HepG2 (cell line): ENCODE measurements around the gene SERPINB13. TPM values are rescaled to one million over a fixed set of nuclear protein-coding genes. Genes with fewer than 3 reads are reported as not detected.

ENCODE experiments used
- ATAC-seq: fragments of 200-7000 bp; cut with Tn5 transposase; 3 replicates; pipeline ENCODE4 v1.9.1; 2020; ENCODE audit warnings: mild to moderate bottlenecking, moderate library complexity
- BruUV-seq: library from RNA; stranded (reverse); fragments of 400-500 nt; replicated peaks from 2 replicates; lab custom pipeline; 2021; lab: Mats Ljungman, UMichigan
- CTCF ChIA-PET: fragments of 300-600 bp; formaldehyde crosslinking; extraction: SDS; loops from one replicate; lab custom pipeline; 2021; ENCODE audit warnings: low total read pairs, inconsistent platforms, low intra/inter-chr PET ratio; lab: Yijun Ruan, JAX
- POLR2A ChIA-PET: fragments of 350-600 bp; sonication (Branson Sonifier 250); formaldehyde crosslinking; loops from one replicate; lab custom pipeline; 2020; ENCODE audit warnings: antibody characterized with exemption, inconsistent platforms; lab: Yijun Ruan, JAX
- DNase-seq: peaks from one replicate; pipeline ENCODE4 v3.0.0-alpha.2; 2015; ENCODE audit warnings: low spot score
- FAIRE-seq: peaks from 3 replicates; lab custom pipeline; 2011; peaks lifted over from hg19 to GRCh38; lab: Jason Lieb, UNC
- H2AFZ ChIP-seq: one replicate; pipeline ENCODE4 v1.6.1; 2011; ENCODE audit warnings: low read length, inconsistent platforms
- H3K27ac ChIP-seq: fragments of 300-600 bp; 3 replicates; pipeline ENCODE4 v1.8.0; 2011; ENCODE audit warnings: mixed run types, mild to moderate bottlenecking, mixed read lengths, low read length, inconsistent platforms; ENCODE audit not compliant: insufficient read depth; ENCODE audit errors: extremely low read length
- H3K27me3 ChIP-seq, 2 experiments: fragments of 200-600 bp in 1 of 2; 2 replicates in 1 of 2; 3 replicates in 1 of 2; pipeline versions ENCODE4 v1.6.0 to v1.8.0; 2011; ENCODE audit warnings: low read length in 2 of 2, mild to moderate bottlenecking in 2 of 2, moderate library complexity in 2 of 2, inconsistent platforms in 1 of 2; ENCODE audit not compliant: insufficient read depth in 2 of 2, control insufficient read depth in 1 of 2
- H3K36me3 ChIP-seq, 2 experiments: fragments of 200-600 bp in 1 of 2; replicated peaks in 1 of 2; 2 replicates in 1 of 2; 3 replicates in 1 of 2; pipeline versions ENCODE4 v1.5.1 to v1.8.0; 2011; ENCODE audit warnings: low read length in 2 of 2, inconsistent platforms in 1 of 2; ENCODE audit not compliant: insufficient read depth in 2 of 2, control insufficient read depth in 1 of 2
- H3K4me1 ChIP-seq: 2 replicates; pipeline ENCODE4 v1.5.1; 2012; ENCODE audit warnings: low read length, inconsistent platforms; ENCODE audit not compliant: insufficient read depth
- H3K4me2 ChIP-seq: 2 replicates; pipeline ENCODE4 v1.6.0; 2011; ENCODE audit warnings: low read depth, low read length, inconsistent platforms
- H3K4me3 ChIP-seq, 3 experiments: fragments of 200-600 bp in 1 of 3; sonication (generic), shearing (Covaris generic) in 1 of 3; replicated peaks in 1 of 3; 2 replicates each; pipeline ENCODE4 v1.5.1; 2011 to 2016; ENCODE audit warnings: low read length in 3 of 3, inconsistent platforms in 2 of 3, low read depth in 2 of 3, mild to moderate bottlenecking in 2 of 3, control low read depth in 1 of 3, mixed read lengths in 1 of 3; ENCODE audit not compliant: insufficient read depth in 1 of 3
- H3K79me2 ChIP-seq: one replicate; pipeline ENCODE4 v1.6.1; 2011; ENCODE audit warnings: low read length, inconsistent platforms; ENCODE audit not compliant: insufficient read depth
- H3K9ac ChIP-seq: 2 replicates; pipeline ENCODE4 v1.6.0; 2011; ENCODE audit warnings: mild to moderate bottlenecking, low read depth, low read length, inconsistent platforms; ENCODE audit not compliant: insufficient read depth
- H3K9me3 ChIP-seq: 2 replicates; pipeline ENCODE4 v1.5.1; 2012; ENCODE audit warnings: mild to moderate bottlenecking, low read length
- H4K20me1 ChIP-seq: 2 replicates; pipeline ENCODE4 v1.6.0; 2011; ENCODE audit warnings: inconsistent platforms, mild to moderate bottlenecking, low read length, moderate library complexity; ENCODE audit not compliant: insufficient read depth
- ATF2 ChIP-seq: sonication (generic); formaldehyde crosslinking; IDR thresholded peaks from 2 replicates; pipeline ENCODE4 v1.4.0; 2020; ENCODE audit warnings: missing genetic modification reagents
- BRD4 ChIP-seq: sonication (generic); formaldehyde crosslinking; IDR thresholded peaks from 2 replicates; pipeline ENCODE4 v1.4.0; 2020; ENCODE audit warnings: missing genetic modification reagents
- CHD2 ChIP-seq: IDR thresholded peaks from 2 replicates; pipeline ENCODE4 v1.6.1; 2011; ENCODE audit warnings: low read depth, low read length, improper control_type of control experiment
- HDAC1 ChIP-seq: sonication (generic); formaldehyde crosslinking; IDR thresholded peaks from 2 replicates; pipeline ENCODE4 v1.5.1; 2020; ENCODE audit warnings: mild to moderate bottlenecking, missing genetic modification reagents
- KDM1A ChIP-seq: IDR thresholded peaks from 2 replicates; pipeline ENCODE4 v1.6.1; 2016; ENCODE audit warnings: missing compliant biosample characterization
- NFAT5 ChIP-seq: sonication (generic); formaldehyde crosslinking; IDR thresholded peaks from 2 replicates; pipeline ENCODE4 v1.4.0; 2020; ENCODE audit warnings: missing genetic modification reagents
- ZNF264 ChIP-seq: sonication (generic); formaldehyde crosslinking; IDR thresholded peaks from 2 replicates; pipeline ENCODE4 v1.4.0; 2020; ENCODE audit warnings: missing genetic modification reagents
- ZNF713 ChIP-seq: sonication (generic); formaldehyde crosslinking; IDR thresholded peaks from 2 replicates; pipeline ENCODE4 v1.4.0; 2020; ENCODE audit warnings: mild to moderate bottlenecking, missing genetic modification reagents
- WGBS: methylation state at CpG from one replicate; pipeline ENCODE4 v1.1.6; 2017; ENCODE audit warnings: low lambda C conversion rate; 5-methylcytosine and 5-hydroxymethylcytosine counted together
- in situ Hi-C: cut with HindIII; loops from 2 replicates; pipeline ENCODE4 v1.10.0; 2017; ENCODE audit warnings: low pct_unique_long_range_greater_than_20kb; ENCODE audit not compliant: extremely low pct_ligation_motif_present
- intact Hi-C: fragments of 100-400 bp; cut with micrococcal nuclease; formaldehyde crosslinking; loops from one replicate; pipeline ENCODE4 v1.10.0; 2022; ENCODE audit not compliant: unreplicated experiment
- polyA plus RNA-seq, 8 experiments: library from polyadenylated mRNA; depleted of rRNA in 3 of 8; stranded (reverse) in 7 of 8; unstranded in 1 of 8; fragments of >200 nt; fragmentation: Illumina TruSeq in 4 of 8; extraction: Trizol in 4 of 8; gene quantifications; 2 replicates each; pipeline versions ENCODE4 v1.2.1 to v1.2.3, GENCODE V29; 2011 to 2016; ENCODE audit warnings: low read depth in 4 of 8, missing spikeins in 1 of 8, mixed read lengths in 1 of 8; ENCODE audit not compliant: insufficient read depth in 1 of 8
- total RNA-seq, 5 experiments: library from RNA; depleted of rRNA; stranded (reverse); fragments of >200 nt; fragmentation: Illumina TruSeq; extraction: Trizol; gene quantifications; 2 replicates each; pipeline ENCODE4 v1.2.3, GENCODE V29; 2016; ENCODE audit warnings: low read depth in 1 of 5
- TF ChIP-seq, protein P1 (sequence below): sonication (generic); formaldehyde crosslinking; IDR thresholded peaks from 2 replicates; pipeline ENCODE4 v1.8.0; 2022; ENCODE audit warnings: missing genetic modification reagents, mild to moderate bottlenecking, inconsistent platforms, borderline replicate concordance

The SERPINB13 gene
- total and polyA plus RNA-seq, 2 of the 13 experiments (the other 11 are each of a cell fraction or from before 2014, with no cell fraction given): not detected

GRCh38 chr18:63617049-63617914 is 30.1 kb downstream of the SERPINB13 start:
- FAIRE-seq: no peak
- TF ChIP-seq ATF2 (CRISPR knock-in tag) (no peak), HDAC1 (CRISPR knock-in tag) (no peak)
- WGBS: 0% methylated on average over 3 of the region's 3 CpGs
- H3K27ac ChIP-seq: no peak overlapping the region
- H3K36me3 ChIP-seq: no peaks in the 10 kb centered on the region
- CTCF ChIA-PET: no interaction called here
- no peak overlapping the region for H3K4me2 ChIP-seq
- H3K79me2 ChIP-seq: no peaks in the 10 kb centered on the region
- H3K9me3 ChIP-seq: peaks cover 5% of the 10 kb centered on the region; the same call in 1 of the 2 replicates
- H4K20me1 ChIP-seq: no peaks in the 10 kb centered on the region
- no peak for ATAC-seq
- in situ Hi-C loops: no loop called here
- H3K4me3 ChIP-seq: no peak overlapping the region
- no peaks in the 10 kb centered on the region for H3K27me3 ChIP-seq
- intact Hi-C loops: no loop called here
- POLR2A ChIA-PET: no interaction called here
- no peak overlapping the region for H3K9ac ChIP-seq
- no TSS peak for BruUV-seq
- H2AFZ ChIP-seq: no peak overlapping the region
- no peaks in the 10 kb centered on the region for H3K4me1 ChIP-seq
- DNase-seq: no peak

DNA sequence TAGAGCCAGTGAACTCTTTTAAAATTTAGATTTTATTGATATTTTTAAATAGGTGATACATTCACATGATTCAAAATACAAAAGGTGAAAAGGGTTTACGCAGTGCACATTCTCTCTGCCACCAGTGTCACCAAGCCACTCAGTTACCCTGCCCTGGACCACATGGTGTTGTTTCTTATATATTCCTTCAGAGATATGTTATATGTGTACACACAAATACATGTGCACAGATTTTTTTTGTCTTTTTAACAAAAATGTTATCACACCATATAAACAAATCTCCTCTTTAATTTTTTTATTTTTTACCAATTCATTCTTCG is 30.7 kb downstream of the SERPINB13 start:
- FAIRE-seq (no peak), ATAC-seq (no peak), DNase-seq (no peak)
- intact Hi-C loops (no loop called here), in situ Hi-C loops (no loop called here)
- no peak overlapping the region for H3K4me2 ChIP-seq
- WGBS: 57% methylated on average over 2 of the region's 2 CpGs
- ChIA-PET CTCF (no interaction called here), POLR2A (no interaction called here)
- no peak overlapping the region for H3K9ac ChIP-seq
- H4K20me1 ChIP-seq: no peaks in the 10 kb centered on the region
- H2AFZ ChIP-seq: no peak overlapping the region
- H3K27me3 ChIP-seq: no peaks in the 10 kb centered on the region
- no peak overlapping the region for H3K27ac ChIP-seq
- no peak overlapping the region for H3K4me3 ChIP-seq
- no peaks in the 10 kb centered on the region for H3K79me2 ChIP-seq
- H3K9me3 ChIP-seq: peaks cover 5% of the 10 kb centered on the region; the same call in 1 of the 2 replicates
- no peaks in the 10 kb centered on the region for H3K4me1 ChIP-seq
- no peaks in the 10 kb centered on the region for H3K36me3 ChIP-seq
- BruUV-seq: no TSS peak
- TF ChIP-seq CHD2: no peak
- no peak for TF ChIP-seq BRD4
- TF ChIP-seq, protein P1, sequence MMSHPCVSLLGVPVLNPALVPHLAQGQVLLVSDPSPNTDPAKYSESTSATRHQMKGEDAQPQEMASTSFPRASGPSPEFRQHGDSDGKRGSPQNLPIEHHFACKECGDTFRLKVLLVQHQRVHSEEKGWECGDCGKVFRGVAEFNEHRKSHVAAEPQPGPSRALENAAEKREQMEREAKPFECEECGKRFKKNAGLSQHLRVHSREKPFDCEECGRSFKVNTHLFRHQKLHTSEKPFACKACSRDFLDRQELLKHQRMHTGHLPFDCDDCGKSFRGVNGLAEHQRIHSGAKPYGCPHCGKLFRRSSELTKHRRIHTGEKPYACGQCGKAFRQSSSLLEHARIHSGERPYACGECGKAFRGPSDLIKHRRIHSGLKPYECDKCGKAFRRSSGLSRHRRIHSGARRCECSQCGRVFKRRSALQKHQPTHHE (CRISPR knock-in tag): no peak
- TF ChIP-seq KDM1A (CRISPR knock-in tag): no peak
- TF ChIP-seq ZNF264: no peak
- TF ChIP-seq NFAT5 (CRISPR knock-in tag): no peak
- TF ChIP-seq ZNF713: no peak
